HepG2 (cell line): Measurements from ENCODE around the gene RPL22L1. TPM values are rescaled to one million over a fixed set of nuclear protein-coding genes. Genes with fewer than 3 reads are reported as not detected.

Experiments used
- CC2D1A ChIP-seq: sonication (generic); formaldehyde crosslinking; IDR thresholded peaks from 2 replicates; pipeline ENCODE4 v1.8.1; 2023; ENCODE audit warnings: mild to moderate bottlenecking, missing genetic modification reagents
- ETS1 ChIP-seq: sonication (generic); formaldehyde crosslinking; IDR thresholded peaks from 2 replicates; pipeline ENCODE4 v1.4.0; 2020; ENCODE audit warnings: missing genetic modification reagents
- FOXA1 ChIP-seq, 2 experiments: fragments of 450-650 bp in 1 of 2; sonication (generic) in 1 of 2; formaldehyde crosslinking in 1 of 2; IDR thresholded peaks; 2 replicates each; pipeline versions ENCODE4 v1.4.0 to v1.6.1; 2016 to 2020; ENCODE audit warnings: missing genetic modification reagents in 1 of 2
- FOXM1 ChIP-seq: sonication (generic); formaldehyde crosslinking; IDR thresholded peaks from 2 replicates; pipeline ENCODE4 v1.5.0; 2020; ENCODE audit warnings: missing genetic modification reagents
- HOMEZ ChIP-seq: IDR thresholded peaks from 2 replicates; pipeline ENCODE4 v1.6.1; 2016; ENCODE audit warnings: low read depth
- JUNB ChIP-seq: sonication (generic); formaldehyde crosslinking; IDR thresholded peaks from 2 replicates; pipeline ENCODE4 v1.8.0; 2022; ENCODE audit warnings: missing genetic modification reagents, mild to moderate bottlenecking, borderline replicate concordance
- KLF12 ChIP-seq: sonication (generic); formaldehyde crosslinking; IDR thresholded peaks from 2 replicates; pipeline ENCODE4 v1.4.0; 2020; ENCODE audit warnings: missing genetic modification reagents, borderline replicate concordance
- NFE2L2 ChIP-seq: fragments of 150-350 bp; IDR thresholded peaks from 2 replicates; pipeline ENCODE4 v1.6.1; 2014; ENCODE audit warnings: low read length
- PHF8 ChIP-seq: sonication (generic); formaldehyde crosslinking; IDR thresholded peaks from 2 replicates; pipeline ENCODE4 v1.5.0; 2020; ENCODE audit warnings: missing genetic modification reagents
- RCOR2 ChIP-seq: IDR thresholded peaks from 2 replicates; pipeline ENCODE4 v1.6.1; 2016; ENCODE audit warnings: missing biosample characterization, missing genetic modification reagents
- SAP130 ChIP-seq: IDR thresholded peaks from 2 replicates; pipeline ENCODE4 v1.6.1; 2016; ENCODE audit warnings: low read depth
- SP2 ChIP-seq: sonication (generic); formaldehyde crosslinking; IDR thresholded peaks from 2 replicates; pipeline ENCODE4 v1.5.1; 2020; ENCODE audit warnings: mild to moderate bottlenecking, missing genetic modification reagents
- TAF15 ChIP-seq: fragments of 200-400 bp; formaldehyde crosslinking; IDR thresholded peaks from one replicate; pipeline ENCODE4 v1.6.1; 2018; ENCODE audit warnings: mild to moderate bottlenecking, low read depth, low read length; ENCODE audit not compliant: poor library complexity, severe bottlenecking
- ZFP36L2 ChIP-seq: sonication (generic); formaldehyde crosslinking; IDR thresholded peaks from 2 replicates; pipeline ENCODE4 v1.4.0; 2020; ENCODE audit warnings: missing genetic modification reagents
- ZFP37 ChIP-seq: sonication (generic); formaldehyde crosslinking; IDR thresholded peaks from 2 replicates; pipeline ENCODE4 v1.4.0; 2020; ENCODE audit warnings: missing genetic modification reagents, borderline replicate concordance
- ZNF235 ChIP-seq: sonication (generic); formaldehyde crosslinking; IDR thresholded peaks from 2 replicates; pipeline ENCODE4 v1.8.1; 2023; ENCODE audit warnings: mild to moderate bottlenecking, missing genetic modification reagents, borderline replicate concordance
- ZNF597 ChIP-seq: sonication (generic); formaldehyde crosslinking; IDR thresholded peaks from 2 replicates; pipeline ENCODE4 v1.5.0; 2020; ENCODE audit warnings: missing genetic modification reagents
- ZNF777 ChIP-seq: sonication (generic); formaldehyde crosslinking; IDR thresholded peaks from 2 replicates; pipeline ENCODE4 v1.4.0; 2020; ENCODE audit warnings: missing genetic modification reagents
- ZSCAN22 ChIP-seq: sonication (generic); formaldehyde crosslinking; IDR thresholded peaks from 2 replicates; pipeline ENCODE4 v1.4.0; 2020; ENCODE audit warnings: mild to moderate bottlenecking, missing genetic modification reagents
- polyA plus RNA-seq, 8 experiments: library from polyadenylated mRNA; depleted of rRNA in 3 of 8; stranded (reverse) in 7 of 8; unstranded in 1 of 8; fragments of >200 nt; fragmentation: Illumina TruSeq in 4 of 8; extraction: Trizol in 4 of 8; gene quantifications; 2 replicates each; pipeline versions ENCODE4 v1.2.1 to v1.2.3, GENCODE V29; 2011 to 2016; ENCODE audit warnings: low read depth in 4 of 8, missing spikeins in 1 of 8, mixed read lengths in 1 of 8; ENCODE audit not compliant: insufficient read depth in 1 of 8
- total RNA-seq, 5 experiments: library from RNA; depleted of rRNA; stranded (reverse); fragments of >200 nt; fragmentation: Illumina TruSeq; extraction: Trizol; gene quantifications; 2 replicates each; pipeline ENCODE4 v1.2.3, GENCODE V29; 2016; ENCODE audit warnings: low read depth in 1 of 5
- TF ChIP-seq, protein P1 (sequence below): IDR thresholded peaks from 2 replicates; pipeline ENCODE4 v1.4.0; 2020; ENCODE audit warnings: mild to moderate bottlenecking, missing genetic modification reagents
- TF ChIP-seq, protein P2 (sequence below): IDR thresholded peaks from 2 replicates; pipeline ENCODE4 v1.6.1; 2016; ENCODE audit warnings: low read depth, borderline replicate concordance
- TF ChIP-seq, protein P3 (sequence below): sonication (generic); formaldehyde crosslinking; IDR thresholded peaks from 2 replicates; pipeline ENCODE4 v1.8.1; 2023; ENCODE audit warnings: mild to moderate bottlenecking, missing genetic modification reagents

Gene RPL22L1
- total and polyA plus RNA-seq, 2 of the 13 experiments (the other 11 are each of a cell fraction or from before 2014, with no cell fraction given), result 42.7 to 152 TPM

DNA sequence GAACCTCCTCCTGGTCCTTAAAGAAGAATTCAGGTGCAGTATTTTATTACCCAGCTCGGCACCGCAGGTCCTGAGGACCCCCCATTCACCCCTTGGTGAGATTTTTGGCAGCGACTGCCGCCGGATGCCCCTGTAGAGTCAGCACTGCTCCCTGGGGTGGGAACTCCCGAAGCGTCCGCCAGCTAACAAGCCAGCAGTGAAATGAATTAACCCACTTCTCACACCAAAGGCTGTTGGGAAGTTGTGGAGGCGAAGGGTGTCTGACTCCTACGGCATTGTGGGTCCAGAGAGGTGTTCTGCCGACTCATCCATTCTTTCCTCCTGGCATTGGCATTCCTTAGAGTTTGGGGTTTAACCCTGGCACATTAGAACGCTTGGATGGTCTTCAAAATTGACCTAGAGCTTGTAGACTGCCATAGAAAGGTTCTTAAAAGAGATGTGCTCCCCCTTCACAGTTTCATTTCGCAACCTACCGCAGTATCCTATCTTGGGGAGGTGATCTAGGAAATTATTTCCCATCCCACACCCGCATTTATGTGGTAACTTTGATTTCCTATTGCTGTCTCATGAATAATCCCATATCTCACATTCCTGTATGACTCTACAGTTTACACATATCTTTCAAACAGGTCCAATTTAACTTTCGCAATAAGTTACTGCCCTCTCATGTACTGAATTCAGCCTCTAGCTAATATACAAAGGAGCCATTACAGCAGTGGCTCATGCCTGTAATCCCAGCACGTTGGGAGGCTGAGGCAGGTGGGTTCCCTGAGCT is 39.3 kb upstream of the RPL22L1 start (continued):
- TF ChIP-seq, protein P1, sequence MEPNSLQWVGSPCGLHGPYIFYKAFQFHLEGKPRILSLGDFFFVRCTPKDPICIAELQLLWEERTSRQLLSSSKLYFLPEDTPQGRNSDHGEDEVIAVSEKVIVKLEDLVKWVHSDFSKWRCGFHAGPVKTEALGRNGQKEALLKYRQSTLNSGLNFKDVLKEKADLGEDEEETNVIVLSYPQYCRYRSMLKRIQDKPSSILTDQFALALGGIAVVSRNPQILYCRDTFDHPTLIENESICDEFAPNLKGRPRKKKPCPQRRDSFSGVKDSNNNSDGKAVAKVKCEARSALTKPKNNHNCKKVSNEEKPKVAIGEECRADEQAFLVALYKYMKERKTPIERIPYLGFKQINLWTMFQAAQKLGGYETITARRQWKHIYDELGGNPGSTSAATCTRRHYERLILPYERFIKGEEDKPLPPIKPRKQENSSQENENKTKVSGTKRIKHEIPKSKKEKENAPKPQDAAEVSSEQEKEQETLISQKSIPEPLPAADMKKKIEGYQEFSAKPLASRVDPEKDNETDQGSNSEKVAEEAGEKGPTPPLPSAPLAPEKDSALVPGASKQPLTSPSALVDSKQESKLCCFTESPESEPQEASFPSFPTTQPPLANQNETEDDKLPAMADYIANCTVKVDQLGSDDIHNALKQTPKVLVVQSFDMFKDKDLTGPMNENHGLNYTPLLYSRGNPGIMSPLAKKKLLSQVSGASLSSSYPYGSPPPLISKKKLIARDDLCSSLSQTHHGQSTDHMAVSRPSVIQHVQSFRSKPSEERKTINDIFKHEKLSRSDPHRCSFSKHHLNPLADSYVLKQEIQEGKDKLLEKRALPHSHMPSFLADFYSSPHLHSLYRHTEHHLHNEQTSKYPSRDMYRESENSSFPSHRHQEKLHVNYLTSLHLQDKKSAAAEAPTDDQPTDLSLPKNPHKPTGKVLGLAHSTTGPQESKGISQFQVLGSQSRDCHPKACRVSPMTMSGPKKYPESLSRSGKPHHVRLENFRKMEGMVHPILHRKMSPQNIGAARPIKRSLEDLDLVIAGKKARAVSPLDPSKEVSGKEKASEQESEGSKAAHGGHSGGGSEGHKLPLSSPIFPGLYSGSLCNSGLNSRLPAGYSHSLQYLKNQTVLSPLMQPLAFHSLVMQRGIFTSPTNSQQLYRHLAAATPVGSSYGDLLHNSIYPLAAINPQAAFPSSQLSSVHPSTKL (CRISPR knock-in tag), result 0 out of 2 replicates have a peak, but pooled peaks have one; percentile 15
- TF ChIP-seq ZFP37 (CRISPR knock-in tag), result no peak
- TF ChIP-seq SAP130 (CRISPR knock-in tag), result peak; percentile 11; the same call in 1 of the 2 replicates
- no peak for TF ChIP-seq ZNF777 (CRISPR knock-in tag)
- no peak for TF ChIP-seq SP2 (CRISPR knock-in tag)
- no peak for TF ChIP-seq ZSCAN22 (CRISPR knock-in tag)
- no peak for TF ChIP-seq NFE2L2
- TF ChIP-seq JUNB (CRISPR knock-in tag), result no peak
- TF ChIP-seq RCOR2 (CRISPR knock-in tag), result no peak
- TF ChIP-seq ZFP36L2, result no peak
- TF ChIP-seq ETS1, result no peak
- no peak for TF ChIP-seq FOXM1
- no peak for TF ChIP-seq PHF8 (CRISPR knock-in tag)
- TF ChIP-seq, protein P2, sequence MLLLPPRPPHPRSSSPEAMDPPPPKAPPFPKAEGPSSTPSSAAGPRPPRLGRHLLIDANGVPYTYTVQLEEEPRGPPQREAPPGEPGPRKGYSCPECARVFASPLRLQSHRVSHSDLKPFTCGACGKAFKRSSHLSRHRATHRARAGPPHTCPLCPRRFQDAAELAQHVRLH, result no peak
- TF ChIP-seq FOXA1 (IDR thresholded peaks at IDR 0.05), result no peak
- TF ChIP-seq FOXA1 (CRISPR knock-in tag; IDR thresholded peaks at IDR 0.05), result no peak
- 0 out of 2 replicates have a peak, but pooled peaks have one; percentile 3 for TF ChIP-seq KLF12 (CRISPR knock-in tag)
- TF ChIP-seq CC2D1A, result no peak
- no peak for TF ChIP-seq TAF15
- TF ChIP-seq ZNF235, result no peak
- TF ChIP-seq HOMEZ (CRISPR knock-in tag), result no peak
- TF ChIP-seq, protein P3, sequence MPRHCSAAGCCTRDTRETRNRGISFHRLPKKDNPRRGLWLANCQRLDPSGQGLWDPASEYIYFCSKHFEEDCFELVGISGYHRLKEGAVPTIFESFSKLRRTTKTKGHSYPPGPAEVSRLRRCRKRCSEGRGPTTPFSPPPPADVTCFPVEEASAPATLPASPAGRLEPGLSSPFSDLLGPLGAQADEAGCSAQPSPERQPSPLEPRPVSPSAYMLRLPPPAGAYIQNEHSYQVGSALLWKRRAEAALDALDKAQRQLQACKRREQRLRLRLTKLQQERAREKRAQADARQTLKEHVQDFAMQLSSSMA (CRISPR knock-in tag), result no peak
- TF ChIP-seq ZNF597, result no peak
